ENCODE measurements around the gene PSMD6. TPM values are rescaled to one million over a fixed set of nuclear protein-coding genes. Genes with fewer than 3 reads are reported as not detected.
A peak's percentile ranks its signal among the peaks of the same experiment; 100 is the strongest.

The PSMD6 gene
- total RNA-seq, 2 experiments from 2014 or later = 119 to 126 TPM

DNA sequence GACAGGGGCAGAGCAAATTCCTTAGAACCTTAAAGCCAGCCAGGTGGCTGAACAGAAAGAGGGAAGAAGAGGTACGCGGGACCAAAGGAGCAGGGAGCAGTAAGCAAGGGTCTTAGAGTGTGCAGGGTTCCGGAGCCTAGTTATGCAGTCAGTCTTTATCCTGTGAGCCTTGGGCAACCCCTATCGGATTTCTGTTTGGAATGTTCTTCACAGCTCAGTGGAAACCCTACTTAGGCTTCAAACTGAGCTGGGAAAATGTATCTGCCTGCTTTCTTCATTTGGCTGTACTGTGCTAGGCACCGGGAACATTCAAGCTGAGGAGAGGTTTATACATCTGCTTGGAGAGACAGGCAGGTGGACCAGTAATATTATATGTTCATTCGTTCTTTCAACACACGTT, 37.1 kb downstream of the PSMD6 start:
- ATAC-seq (ENCODE audit: poor library complexity) = no peak
- ChIA-PET CTCF (interaction anchor here (1.5 kb wide), 1 partner anchor 24 kb away, joined by 5 read pairs; no protein-coding TSS in a partner anchor), POLR2A (interaction anchor here (2.4 kb wide), 1 partner anchor 18 kb away, joined by 10 read pairs; no protein-coding TSS in a partner anchor)
- Mint-ChIP-seq H3K27ac (peak overlapping the region; percentile 71), H3K9me3 (no peaks in the 10 kb centered on the region), H3K27me3 (no peaks in the 10 kb centered on the region), H3K36me3 (ENCODE audit: low read depth) (peaks cover 98% of the 10 kb centered on the region), H3K4me1 (ENCODE audit: low read depth) (peaks cover 72% of the 10 kb centered on the region), H3K4me3 (no peak overlapping the region)
- H3K36me3 ChIP-seq (ENCODE audit: insufficient read depth, low read length) = peaks cover 100% of the 10 kb centered on the region
- no peak overlapping the region for H3K4me3 ChIP-seq (ENCODE audit: low read length)
- no peak for TF ChIP-seq CTCF (IDR thresholded peaks at IDR 0.05)
- no peak for DNase-seq
- peaks cover 17% of the 10 kb centered on the region for H3K4me1 ChIP-seq (ENCODE audit: insufficient read depth, low read length)
- no peaks in the 10 kb centered on the region for H3K9me3 ChIP-seq (ENCODE audit: control insufficient read depth in 1 of 2, insufficient read depth in 1 of 2, low read length in 2 of 2)
- no peak overlapping the region for H3K27ac ChIP-seq (ENCODE audit: low read depth in 1 of 2, low read length in 2 of 2)
- H3K27me3 ChIP-seq (ENCODE audit: control insufficient read depth in 1 of 2, insufficient read depth in 2 of 2, low read length in 2 of 2) = no peaks in the 10 kb centered on the region
- intact Hi-C loops (cut with DNase I, micrococcal nuclease) = no loop called here

DNA sequence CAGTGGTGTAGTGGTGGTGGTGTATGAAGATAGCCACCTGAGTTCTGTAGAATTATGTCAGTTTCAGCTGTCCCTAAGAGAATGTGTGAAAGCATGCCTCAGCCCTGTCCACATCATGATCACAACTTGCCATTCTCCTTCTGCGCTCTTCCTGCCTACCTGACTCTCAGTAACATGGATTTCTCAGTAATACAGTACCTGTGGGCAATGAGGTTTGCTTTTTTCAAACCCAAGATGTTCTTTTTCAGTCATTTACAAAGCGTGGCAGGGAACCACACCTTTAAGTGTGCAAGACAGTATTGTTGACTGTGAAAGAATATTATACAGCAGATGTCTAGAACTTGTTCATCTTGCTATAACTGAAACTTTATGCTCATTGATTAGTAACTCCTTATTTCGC, 38.9 kb downstream of the PSMD6 start:
- ATAC-seq (ENCODE audit: poor library complexity) = no peak
- intact Hi-C loops (cut with DNase I, micrococcal nuclease) = no loop called here
- POLR2A ChIA-PET = interaction anchor here (11.5 kb wide), 1 partner anchor 19 kb away, joined by 270 read pairs; no protein-coding TSS in a partner anchor

DNA sequence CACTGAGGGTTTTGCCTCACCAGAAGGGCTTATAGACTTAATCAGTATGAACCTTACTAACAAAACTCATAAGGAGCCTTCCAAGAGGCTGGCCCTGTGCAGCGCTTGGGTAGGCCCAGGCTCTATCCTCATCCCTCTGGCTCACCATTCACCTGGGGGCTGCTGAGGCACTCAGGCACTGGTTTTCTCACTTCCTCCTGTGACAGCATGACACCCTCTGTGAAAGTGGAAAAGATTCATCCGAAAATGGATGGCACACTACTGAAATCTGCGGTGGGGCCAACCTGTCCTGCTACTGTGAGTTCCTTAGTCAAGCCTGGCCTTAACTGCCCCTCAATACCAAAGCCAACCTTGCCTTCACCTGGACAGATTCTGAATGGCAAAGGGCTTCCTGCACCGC, 41.3 kb downstream of the PSMD6 start:
- Mint-ChIP-seq H3K36me3 (ENCODE audit: low read depth) (peaks cover 83% of the 10 kb centered on the region), H3K4me3 (peak overlapping the region; percentile 54), H3K9me3 (no peaks in the 10 kb centered on the region), H3K27me3 (no peaks in the 10 kb centered on the region), H3K27ac (peak overlapping the region; percentile 94), H3K4me1 (ENCODE audit: low read depth) (peaks cover 93% of the 10 kb centered on the region)
- ATAC-seq (ENCODE audit: poor library complexity) (no peak), DNase-seq (no peak)
- Histone ChIP-seq H3K4me3 (ENCODE audit: low read length) (no peak overlapping the region), H3K27me3 (ENCODE audit: control insufficient read depth in 1 of 2, insufficient read depth in 2 of 2, low read length in 2 of 2) (no peaks in the 10 kb centered on the region), H3K36me3 (ENCODE audit: insufficient read depth, low read length) (peaks cover 72% of the 10 kb centered on the region), H3K9me3 (ENCODE audit: control insufficient read depth in 1 of 2, insufficient read depth in 1 of 2, low read length in 2 of 2) (no peaks in the 10 kb centered on the region), H3K4me1 (ENCODE audit: insufficient read depth, low read length) (peaks cover 44% of the 10 kb centered on the region), H3K27ac (ENCODE audit: low read depth in 1 of 2, low read length in 2 of 2) (peak overlapping the region in 1 of 2 donors; percentile 26)
- no peak for TF ChIP-seq CTCF (IDR thresholded peaks at IDR 0.05)
- intact Hi-C loops (cut with DNase I, micrococcal nuclease) = no loop called here
- ChIA-PET CTCF (interaction anchor here (0.7 to 9.8 kb wide), 6 partner anchors 10 to 71 kb away, joined by 3 to 168 read pairs (median 4); no protein-coding TSS in a partner anchor), POLR2A (interaction anchor here (0.8 to 11.5 kb wide), 2 partner anchors 16 to 26 kb away, joined by 3 to 270 read pairs; no protein-coding TSS in a partner anchor)

More for the DNA sequence above, 38.9 kb downstream of the PSMD6 start:
- Histone ChIP-seq H3K4me1 (ENCODE audit: insufficient read depth, low read length) (peaks cover 33% of the 10 kb centered on the region), H3K4me3 (ENCODE audit: low read length) (no peak overlapping the region), H3K27me3 (ENCODE audit: control insufficient read depth in 1 of 2, insufficient read depth in 2 of 2, low read length in 2 of 2) (no peaks in the 10 kb centered on the region), H3K27ac (ENCODE audit: low read depth in 1 of 2, low read length in 2 of 2) (no peak overlapping the region), H3K36me3 (ENCODE audit: insufficient read depth, low read length) (peaks cover 97% of the 10 kb centered on the region), H3K9me3 (ENCODE audit: control insufficient read depth in 1 of 2, insufficient read depth in 1 of 2, low read length in 2 of 2) (no peaks in the 10 kb centered on the region)
- peak overlapping the region; percentile 44 for H3K4me3 Mint-ChIP-seq
- H3K4me1 Mint-ChIP-seq (ENCODE audit: low read depth) = peaks cover 78% of the 10 kb centered on the region
- TF ChIP-seq CTCF (IDR thresholded peaks at IDR 0.05) = no peak
- CTCF ChIA-PET = interaction anchor here (2.6 to 9.8 kb wide), 2 partner anchors 9 to 21 kb away, joined by 15 to 168 read pairs; no protein-coding TSS in a partner anchor
- peaks cover 95% of the 10 kb centered on the region for H3K36me3 Mint-ChIP-seq (ENCODE audit: low read depth)
- H3K27ac Mint-ChIP-seq = peak overlapping the region; percentile 75
- DNase-seq = no peak
- H3K27me3 Mint-ChIP-seq = no peaks in the 10 kb centered on the region
- H3K9me3 Mint-ChIP-seq = no peaks in the 10 kb centered on the region

Data from CD4-positive, alpha-beta T cell (primary cell).